NT2/D1 (cell line): Measurements from ENCODE around the gene HCN1.

Experiments used
- SUZ12 ChIP-seq: IDR thresholded peaks from 2 replicates; pipeline ENCODE4 v1.6.1; 2011; ENCODE audit not compliant: insufficient read length, insufficient read depth; ENCODE audit errors: extremely low read depth
- YY1 ChIP-seq: IDR thresholded peaks from 2 replicates; pipeline ENCODE4 v1.6.1; 2011; ENCODE audit not compliant: insufficient read length, insufficient read depth
- ZNF274 ChIP-seq: IDR thresholded peaks from 2 replicates; pipeline ENCODE4 v1.6.1; 2011; ENCODE audit warnings: mild to moderate bottlenecking, low read depth, low read length

DNA sequence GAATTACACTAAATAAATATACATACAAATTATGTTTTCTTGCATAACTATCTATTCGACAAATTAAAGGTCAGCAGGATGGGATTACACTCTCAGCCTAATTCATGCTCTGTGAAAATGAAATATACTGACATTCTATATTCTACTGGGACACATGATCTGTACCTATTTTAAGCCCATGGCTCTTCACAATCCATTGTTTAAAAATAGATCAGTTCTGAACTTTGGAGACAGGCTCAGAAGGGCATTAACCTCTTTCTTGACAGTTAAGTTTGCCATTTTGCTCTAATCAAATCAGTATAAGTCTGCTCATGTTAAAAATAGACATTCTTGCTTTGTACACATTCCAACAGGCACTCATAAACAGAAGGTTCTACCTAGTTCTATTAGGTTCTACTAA, 361.2 kb downstream of the HCN1 start:
- TF ChIP-seq ZNF274, result no peak
- no peak for TF ChIP-seq SUZ12
- TF ChIP-seq YY1, result no peak
